Trophoblast cell (in vitro differentiated cells and primary cell): ENCODE measurements around the gene MCCC2.
A peak's percentile ranks its signal among the peaks of the same experiment; 100 is the strongest.

ENCODE experiments used
- DNase-seq, 2 donors: peaks; one replicate each; pipeline ENCODE4 v3.0.0-alpha.2; 2016
- H2AFZ ChIP-seq: 2 replicates; pipeline ENCODE4 v1.6.1; 2013; ENCODE audit warnings: low read length, moderate library complexity, mild to moderate bottlenecking; ENCODE audit not compliant: insufficient read depth, poor library complexity
- H2AK5ac ChIP-seq: 2 replicates; pipeline ENCODE4 v1.6.1; 2013; ENCODE audit warnings: mild to moderate bottlenecking, low read length
- H2BK120ac ChIP-seq: 2 replicates; pipeline ENCODE4 v1.6.1; 2013; ENCODE audit warnings: low read length, mild to moderate bottlenecking, moderate library complexity; ENCODE audit not compliant: insufficient read depth, poor library complexity
- H2BK12ac ChIP-seq: 2 replicates; pipeline ENCODE4 v1.6.1; 2013; ENCODE audit warnings: mild to moderate bottlenecking, low read length, moderate library complexity
- H2BK5ac ChIP-seq: 2 replicates; pipeline ENCODE4 v1.6.1; 2013; ENCODE audit warnings: low read length, low read depth, moderate library complexity, mild to moderate bottlenecking; ENCODE audit not compliant: poor library complexity
- H3K14ac ChIP-seq: 2 replicates; pipeline ENCODE4 v1.6.1; 2013; ENCODE audit warnings: mild to moderate bottlenecking, low read length
- H3K18ac ChIP-seq: 2 replicates; pipeline ENCODE4 v1.6.1; 2013; ENCODE audit warnings: mild to moderate bottlenecking, low read length
- H3K23ac ChIP-seq: 2 replicates; pipeline ENCODE4 v1.6.1; 2013; ENCODE audit warnings: low read length
- H3K27ac ChIP-seq: 2 replicates; pipeline ENCODE4 v1.5.1; 2013; ENCODE audit warnings: low read depth, mild to moderate bottlenecking, inconsistent platforms, low read length, moderate library complexity
- H3K27me3 ChIP-seq: 2 replicates; pipeline ENCODE4 v1.6.1; 2013; ENCODE audit warnings: inconsistent platforms, mild to moderate bottlenecking, low read length, moderate library complexity; ENCODE audit not compliant: insufficient read depth
- H3K36me3 ChIP-seq, 2 experiments: 1 replicate in 1 of 2; 2 replicates in 1 of 2; pipeline ENCODE4 v1.6.1; 2013; ENCODE audit warnings: low read length in 2 of 2, mild to moderate bottlenecking in 2 of 2, moderate library complexity in 1 of 2; ENCODE audit not compliant: insufficient read depth in 2 of 2, control insufficient read depth in 1 of 2
- H3K4ac ChIP-seq: 2 replicates; pipeline ENCODE4 v1.6.1; 2013; ENCODE audit warnings: low read depth, mild to moderate bottlenecking, low read length, moderate library complexity
- H3K4me1 ChIP-seq, 2 experiments: 1 replicate in 1 of 2; 2 replicates in 1 of 2; pipeline ENCODE4 v1.6.1; 2013; ENCODE audit warnings: low read length in 2 of 2, mild to moderate bottlenecking in 2 of 2, moderate library complexity in 1 of 2; ENCODE audit not compliant: insufficient read depth in 2 of 2, control insufficient read depth in 1 of 2
- H3K4me2 ChIP-seq: 2 replicates; pipeline ENCODE4 v1.6.1; 2013; ENCODE audit warnings: inconsistent platforms, mild to moderate bottlenecking, low read length, moderate library complexity
- H3K4me3 ChIP-seq: 2 replicates; pipeline ENCODE4 v1.5.1; 2013; ENCODE audit warnings: mild to moderate bottlenecking, low read depth, low read length, inconsistent platforms
- H3K79me1 ChIP-seq: one replicate; pipeline ENCODE4 v1.6.1; 2013; ENCODE audit warnings: low read length
- H3K79me2 ChIP-seq: 2 replicates; pipeline ENCODE4 v1.6.1; 2013; ENCODE audit warnings: low read length, mild to moderate bottlenecking; ENCODE audit not compliant: control insufficient read depth, insufficient read depth, poor library complexity
- H3K9ac ChIP-seq: 2 replicates; pipeline ENCODE4 v1.6.1; 2013; ENCODE audit warnings: mild to moderate bottlenecking, low read length
- H3K9me3 ChIP-seq: 2 replicates; pipeline ENCODE4 v1.6.1; 2013; ENCODE audit warnings: low read depth, mild to moderate bottlenecking, control low read depth, inconsistent platforms, low read length; ENCODE audit not compliant: insufficient read depth
- H4K12ac ChIP-seq: 2 replicates; pipeline ENCODE4 v1.6.1; 2013; ENCODE audit warnings: low read depth, mild to moderate bottlenecking, low read length, moderate library complexity
- H4K8ac ChIP-seq: 2 replicates; pipeline ENCODE4 v1.6.1; 2013; ENCODE audit warnings: low read depth, mild to moderate bottlenecking, low read length, moderate library complexity
- H4K91ac ChIP-seq: one replicate; pipeline ENCODE4 v1.6.1; 2013; ENCODE audit warnings: low read depth, mild to moderate bottlenecking, low read length, moderate library complexity
- WGBS: extraction: QIAGEN DNeasy Blood & Tissue Kit; methylation state at CpG from one replicate; pipeline ENCODE4 v1.1.7; 2013; ENCODE audit warnings: missing lambda C conversion rate; ENCODE audit not compliant: insufficient read length, insufficient coverage; ENCODE audit errors: extremely low coverage; 5-methylcytosine and 5-hydroxymethylcytosine counted together

MCCC2 gene

GRCh38 chr5:71695595-71695994, 108.5 kb downstream of the MCCC2 start:
- Histone ChIP-seq H3K79me2 (no peaks in the 10 kb centered on the region), H3K79me1 (no peaks in the 10 kb centered on the region), H3K4me1 (no peaks in the 10 kb centered on the region), H4K91ac (no peak overlapping the region), H3K14ac (no peak overlapping the region), H3K4ac (no peak overlapping the region), H2AK5ac (no peak overlapping the region), H3K36me3 (no peaks in the 10 kb centered on the region), H3K27me3 (no peaks in the 10 kb centered on the region), H2BK5ac (no peak overlapping the region), H3K4me3 (no peak overlapping the region), H3K27ac (no peak overlapping the region), H4K12ac (no peak overlapping the region), H3K9me3 (no peaks in the 10 kb centered on the region), H2BK12ac (no peak overlapping the region), H2AFZ (no peak overlapping the region), H2BK120ac (no peak overlapping the region), H3K18ac (no peak overlapping the region), H4K8ac (no peak overlapping the region), H3K9ac (no peak overlapping the region), H3K23ac (no peak overlapping the region), H3K4me2 (no peak overlapping the region)
- no peak for DNase-seq

- Histone ChIP-seq H3K36me3 (no peaks in the 10 kb centered on the region), H3K9ac (no peak overlapping the region), H4K8ac (no peak overlapping the region), H3K4ac (no peak overlapping the region), H4K91ac (no peak overlapping the region), H3K23ac (no peak overlapping the region), H2AFZ (no peak overlapping the region), H3K18ac (no peak overlapping the region), H3K9me3 (no peaks in the 10 kb centered on the region), H2BK120ac (no peak overlapping the region), H3K27me3 (no peaks in the 10 kb centered on the region), H2AK5ac (no peak overlapping the region), H4K12ac (no peak overlapping the region), H3K79me1 (no peaks in the 10 kb centered on the region), H3K4me1 (no peaks in the 10 kb centered on the region), H2BK5ac (no peak overlapping the region), H3K14ac (no peak overlapping the region), H3K79me2 (no peaks in the 10 kb centered on the region), H2BK12ac (no peak overlapping the region), H3K4me3 (no peak overlapping the region), H3K27ac (no peak overlapping the region), H3K4me2 (no peak overlapping the region)
- no CpG with 5 or more reads among the region's 14 CpGs for WGBS
- peak in 1 of 2 donors; percentile 33 for DNase-seq
Measured at GRCh38 chr5:71697967-71698366, 110.8 kb downstream of the MCCC2 start.

GRCh38 chr5:71699233-71699632, 112.1 kb downstream of the MCCC2 start:
- WGBS = no CpG with 5 or more reads among the region's 2 CpGs
- no peaks in the 10 kb centered on the region for H3K36me3 ChIP-seq

GRCh38 chr5:71699751-71700150, 112.6 kb downstream of the MCCC2 start:
- H3K9ac ChIP-seq = no peak overlapping the region
- H3K4me3 ChIP-seq = no peak overlapping the region
- no peak overlapping the region for H3K4ac ChIP-seq
- H3K79me1 ChIP-seq = no peaks in the 10 kb centered on the region
- H3K23ac ChIP-seq = no peak overlapping the region
- no peak for DNase-seq
- no CpG with 5 or more reads among the region's 2 CpGs for WGBS
- H3K9me3 ChIP-seq = no peaks in the 10 kb centered on the region
- no peak overlapping the region for H2AFZ ChIP-seq
- no peak overlapping the region for H4K8ac ChIP-seq
- no peak overlapping the region for H4K12ac ChIP-seq
- no peak overlapping the region for H3K18ac ChIP-seq
- H3K79me2 ChIP-seq = no peaks in the 10 kb centered on the region
- H3K4me1 ChIP-seq = no peaks in the 10 kb centered on the region
- no peak overlapping the region for H2BK12ac ChIP-seq
- H3K4me2 ChIP-seq = no peak overlapping the region
- H3K27ac ChIP-seq = no peak overlapping the region
- no peak overlapping the region for H2AK5ac ChIP-seq
- no peak overlapping the region for H3K14ac ChIP-seq
- no peak overlapping the region for H4K91ac ChIP-seq
- no peak overlapping the region for H2BK120ac ChIP-seq
- no peaks in the 10 kb centered on the region for H3K27me3 ChIP-seq
- H2BK5ac ChIP-seq = no peak overlapping the region
- H3K36me3 ChIP-seq = no peaks in the 10 kb centered on the region

More at GRCh38 chr5:71699233-71699632, 112.1 kb downstream of the MCCC2 start:
- H3K27me3 ChIP-seq = no peaks in the 10 kb centered on the region
- H3K79me2 ChIP-seq = no peaks in the 10 kb centered on the region
- no peak overlapping the region for H2BK120ac ChIP-seq
- no peaks in the 10 kb centered on the region for H3K79me1 ChIP-seq
- no peak overlapping the region for H2AK5ac ChIP-seq
- no peak overlapping the region for H3K18ac ChIP-seq
- DNase-seq = no peak
- H3K27ac ChIP-seq = no peak overlapping the region
- no peaks in the 10 kb centered on the region for H3K4me1 ChIP-seq
- H3K9ac ChIP-seq = no peak overlapping the region
- H2AFZ ChIP-seq = no peak overlapping the region
- no peak overlapping the region for H3K14ac ChIP-seq
- no peak overlapping the region for H3K4me3 ChIP-seq
- no peak overlapping the region for H3K23ac ChIP-seq
- no peak overlapping the region for H2BK12ac ChIP-seq
- no peak overlapping the region for H4K12ac ChIP-seq
- H3K9me3 ChIP-seq = no peaks in the 10 kb centered on the region
- no peak overlapping the region for H4K8ac ChIP-seq
- H4K91ac ChIP-seq = no peak overlapping the region
- no peak overlapping the region for H3K4me2 ChIP-seq
- H2BK5ac ChIP-seq = no peak overlapping the region
- H3K4ac ChIP-seq = no peak overlapping the region

GRCh38 chr5:71700803-71701202, 113.7 kb downstream of the MCCC2 start:
- H4K12ac ChIP-seq = no peak overlapping the region
- H2AFZ ChIP-seq = no peak overlapping the region
- H3K4ac ChIP-seq = no peak overlapping the region
- no peak overlapping the region for H2BK12ac ChIP-seq
- H3K9me3 ChIP-seq = no peaks in the 10 kb centered on the region
- no peaks in the 10 kb centered on the region for H3K36me3 ChIP-seq
- no peak overlapping the region for H4K91ac ChIP-seq
- no peak overlapping the region for H3K27ac ChIP-seq
- no peak overlapping the region for H2AK5ac ChIP-seq
- no peak overlapping the region for H3K23ac ChIP-seq
- H2BK120ac ChIP-seq = no peak overlapping the region
- no peak for DNase-seq
- no peak overlapping the region for H3K4me3 ChIP-seq
- H3K79me1 ChIP-seq = no peaks in the 10 kb centered on the region
- no peak overlapping the region for H3K14ac ChIP-seq
- H3K9ac ChIP-seq = no peak overlapping the region
- H3K18ac ChIP-seq = no peak overlapping the region
- no peak overlapping the region for H2BK5ac ChIP-seq
- H3K4me2 ChIP-seq = no peak overlapping the region
- no peak overlapping the region for H4K8ac ChIP-seq
- H3K27me3 ChIP-seq = no peaks in the 10 kb centered on the region
- H3K4me1 ChIP-seq = no peaks in the 10 kb centered on the region
- no peaks in the 10 kb centered on the region for H3K79me2 ChIP-seq
